HG03103 (cell line): ENCODE data around the gene PAPPA.

Source experiments
- ATAC-seq: cut with Tn5 transposase; IDR thresholded peaks from one replicate; pipeline ENCODE4 v1.9.1; 2021; ENCODE audit warnings: low read depth; ENCODE audit not compliant: unreplicated experiment

PAPPA gene

GRCh38 chr9:116309900-116310611 lies 156.5 kb downstream of the PAPPA start:
- ATAC-seq = no peak

GRCh38 chr9:116312221-116312620 lies 158.6 kb downstream of the PAPPA start:
- ATAC-seq = no peak

GRCh38 chr9:116313638-116314037 lies 160.0 kb downstream of the PAPPA start:
- ATAC-seq = no peak

- no peak for ATAC-seq
Measured at GRCh38 chr9:116316246-116316645, 162.7 kb downstream of the PAPPA start.

GRCh38 chr9:116317503-116317902 lies 163.9 kb downstream of the PAPPA start:
- ATAC-seq = no peak

GRCh38 chr9:116318468-116319374 lies 165.1 kb downstream of the PAPPA start:
- ATAC-seq = no peak

- no peak for ATAC-seq
Measured at GRCh38 chr9:116319480-116319879, 165.9 kb downstream of the PAPPA start.

DNA sequence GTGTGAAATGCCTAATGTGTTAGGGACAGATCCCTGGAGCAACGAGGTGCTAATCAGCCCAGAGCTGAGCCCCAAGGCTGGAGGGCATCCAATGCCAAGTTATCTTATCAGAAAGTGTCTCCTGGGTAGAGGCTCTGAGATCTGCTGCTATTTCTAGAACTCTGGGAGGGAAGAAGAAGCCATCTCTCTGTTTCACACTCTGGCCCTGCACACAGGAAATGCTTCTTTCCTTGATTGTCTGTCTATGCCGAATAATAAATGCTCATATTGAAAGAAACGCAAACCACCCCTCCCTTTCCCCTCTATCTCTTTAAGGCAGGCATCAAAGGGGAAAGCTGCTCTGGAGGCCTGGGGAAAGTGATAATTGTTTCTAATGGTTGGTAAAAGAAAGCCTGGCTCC lies 166.7 kb downstream of the PAPPA start:
- ATAC-seq = no peak

GRCh38 chr9:116322521-116322920 lies 168.9 kb downstream of the PAPPA start:
- ATAC-seq = no peak

- ATAC-seq = no peak
Measured at GRCh38 chr9:116323012-116323411, 169.4 kb downstream of the PAPPA start.

GRCh38 chr9:116323571-116323970 lies 170.0 kb downstream of the PAPPA start:
- no peak for ATAC-seq

DNA sequence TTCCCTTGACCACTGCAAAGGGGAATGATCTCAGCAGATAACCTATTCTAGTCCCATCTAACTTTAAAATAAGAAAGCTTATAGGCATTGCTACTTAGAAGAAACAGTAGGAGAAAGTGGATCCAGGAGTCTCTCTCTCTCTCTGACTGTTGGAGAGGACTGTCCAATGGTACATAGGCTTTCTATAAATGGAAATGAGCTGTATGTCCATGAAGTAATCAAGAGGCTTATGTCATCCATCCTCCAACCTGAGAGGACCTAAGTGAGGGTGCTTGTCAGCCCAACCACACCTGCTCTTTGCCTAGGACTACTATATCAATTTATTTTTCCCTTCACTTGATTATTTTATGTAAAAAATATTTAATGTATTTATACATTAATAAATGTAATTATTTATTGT lies 172.3 kb downstream of the PAPPA start:
- ATAC-seq = no peak

DNA sequence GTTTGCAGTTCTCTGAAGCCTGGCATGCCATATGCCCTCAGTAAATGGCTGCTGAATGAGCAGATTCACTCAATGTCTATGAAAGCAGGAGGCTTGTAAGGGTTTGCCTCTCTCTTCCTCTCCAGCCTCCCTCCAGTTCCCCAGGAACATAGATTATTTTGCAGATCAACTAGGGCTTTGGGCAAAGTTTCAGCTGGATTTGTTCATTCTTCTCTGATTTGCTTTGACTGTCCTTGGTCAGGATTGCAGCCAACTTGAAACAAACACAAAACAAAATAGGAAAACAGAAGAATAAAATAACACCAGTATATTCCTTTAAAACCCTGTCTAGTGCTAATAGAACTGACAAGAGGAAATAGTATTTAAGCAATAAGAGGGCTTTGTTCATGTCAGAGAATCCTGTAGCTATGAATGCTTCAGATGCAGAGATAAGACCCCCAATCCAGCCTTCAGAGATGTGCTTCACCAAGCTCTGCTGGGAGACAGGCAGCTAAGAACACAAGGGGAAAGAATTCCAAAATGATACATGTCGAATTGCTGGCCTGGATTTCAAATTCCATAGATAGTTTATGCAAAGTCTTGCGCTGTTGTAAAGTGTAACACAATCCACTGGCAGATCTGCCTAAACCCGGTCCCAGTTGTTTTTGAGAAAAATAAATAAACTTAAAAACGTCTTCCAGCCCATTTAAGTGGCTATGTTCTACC lies 174.3 kb downstream of the PAPPA start:
- no peak for ATAC-seq

- ATAC-seq = no peak
Measured at GRCh38 chr9:116329470-116329869, 175.9 kb downstream of the PAPPA start.

- ATAC-seq = no peak
Measured at GRCh38 chr9:116331241-116331640, 177.7 kb downstream of the PAPPA start.

DNA sequence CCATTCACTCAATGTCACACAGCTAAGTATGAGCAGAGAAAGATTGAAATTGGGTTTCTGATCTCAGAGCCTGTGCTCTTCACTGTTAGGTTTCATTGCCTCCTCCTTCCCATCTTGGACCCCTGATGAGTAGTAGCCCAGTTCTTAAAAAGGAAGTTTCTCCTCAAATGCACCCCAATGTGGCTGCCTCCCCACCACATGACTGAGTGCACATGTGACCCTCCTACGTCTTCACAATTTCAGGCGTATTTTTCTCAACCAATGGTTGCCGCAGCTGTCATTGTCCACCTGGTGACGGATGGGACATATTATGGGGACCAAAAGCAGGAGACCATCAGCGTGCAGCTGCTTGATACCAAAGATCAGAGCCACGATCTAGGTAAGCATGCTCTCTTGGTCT lies 178.5 kb downstream of the PAPPA start:
- ATAC-seq = no peak

- no peak for ATAC-seq
Measured at GRCh38 chr9:116333254-116333653, 179.7 kb downstream of the PAPPA start.

DNA sequence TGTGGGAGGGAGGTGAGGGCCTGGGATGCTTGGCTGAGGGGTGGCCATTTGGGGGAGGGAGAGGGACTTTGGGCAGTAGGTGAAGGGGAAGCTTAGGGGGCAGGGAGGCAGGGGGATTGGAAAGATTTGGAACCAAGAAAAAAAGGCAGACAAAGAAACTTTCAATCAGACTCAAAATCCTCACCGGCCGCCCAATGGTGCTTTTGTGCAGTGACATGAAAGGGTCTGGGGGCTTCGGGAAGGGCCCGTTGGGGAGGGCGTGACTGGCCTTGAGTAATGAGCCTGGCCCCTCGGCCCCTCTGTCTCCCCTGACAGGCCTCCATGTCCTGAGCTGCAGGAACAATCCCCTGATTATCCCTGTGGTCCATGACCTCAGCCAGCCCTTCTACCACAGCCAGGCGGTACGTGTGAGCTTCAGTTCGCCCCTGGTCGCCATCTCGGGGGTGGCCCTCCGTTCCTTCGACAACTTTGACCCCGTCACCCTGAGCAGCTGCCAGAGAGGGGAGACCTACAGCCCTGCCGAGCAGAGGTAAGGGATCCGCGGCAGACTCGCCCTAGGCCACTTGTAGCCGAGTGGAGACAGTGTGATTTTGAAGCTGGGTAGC lies 181.1 kb downstream of the PAPPA start:
- ATAC-seq = no peak

- ATAC-seq = no peak
Measured at GRCh38 chr9:116335392-116335791, 181.8 kb downstream of the PAPPA start.

GRCh38 chr9:116336133-116336862 lies 182.7 kb downstream of the PAPPA start:
- no peak for ATAC-seq
